ENCODE data around the gene UBE3D. TPM values are rescaled to one million over a fixed set of nuclear protein-coding genes. Genes with fewer than 3 reads are reported as not detected.
A peak's percentile ranks its signal among the peaks of the same experiment; 100 is the strongest.

The UBE3D gene
- total RNA-seq, 1 donor from 2014 or later: 4.4 TPM

- Histone ChIP-seq H3K4me3 (no peak overlapping the region), H3K27me3 (no peaks in the 10 kb centered on the region), H3K4me1 (no peaks in the 10 kb centered on the region), H3K27ac (no peak overlapping the region), H3K9me3 (no peaks in the 10 kb centered on the region), H3K36me3 (no peaks in the 10 kb centered on the region)
- intact Hi-C loops (cut with DNase I): no loop called here
- ATAC-seq: no peak
- no peak for DNase-seq
- no peak for TF ChIP-seq CTCF (IDR thresholded peaks at IDR 0.05)
These were observed 156.1 kb downstream of the UBE3D start for GRCh38 chr6:82909551-82909950.

GRCh38 chr6:82908661-82909060 is 157.0 kb downstream of the UBE3D start:
- ATAC-seq: peak; percentile 24
- Histone ChIP-seq H3K4me1 (no peaks in the 10 kb centered on the region), H3K27me3 (no peaks in the 10 kb centered on the region), H3K4me3 (no peak overlapping the region), H3K36me3 (no peaks in the 10 kb centered on the region), H3K9me3 (no peaks in the 10 kb centered on the region), H3K27ac (no peak overlapping the region)
- intact Hi-C loops (cut with DNase I): no loop called here
- TF ChIP-seq CTCF (IDR thresholded peaks at IDR 0.05): no peak
- DNase-seq: no peak

- H3K9me3 ChIP-seq: no peaks in the 10 kb centered on the region
- H3K4me3 ChIP-seq: no peak overlapping the region
- TF ChIP-seq CTCF (IDR thresholded peaks at IDR 0.05): no peak
- no peaks in the 10 kb centered on the region for H3K36me3 ChIP-seq
- DNase-seq (no peak), ATAC-seq (no peak)
- no peaks in the 10 kb centered on the region for H3K4me1 ChIP-seq
- intact Hi-C loops (cut with DNase I): no loop called here
- H3K27ac ChIP-seq: no peak overlapping the region
- no peaks in the 10 kb centered on the region for H3K27me3 ChIP-seq
These were observed 158.7 kb downstream of the UBE3D start for GRCh38 chr6:82906951-82907350.

- intact Hi-C loops (cut with DNase I): no loop called here
- ATAC-seq (no peak), DNase-seq (no peak)
- H3K27ac ChIP-seq: no peak overlapping the region
- H3K36me3 ChIP-seq: no peaks in the 10 kb centered on the region
- H3K4me3 ChIP-seq: no peak overlapping the region
- no peaks in the 10 kb centered on the region for H3K4me1 ChIP-seq
- H3K9me3 ChIP-seq: no peaks in the 10 kb centered on the region
- no peak for TF ChIP-seq CTCF (IDR thresholded peaks at IDR 0.05)
- H3K27me3 ChIP-seq: no peaks in the 10 kb centered on the region
These were observed 159.2 kb downstream of the UBE3D start for GRCh38 chr6:82906489-82906888.

GRCh38 chr6:82904860-82905259 is 160.8 kb downstream of the UBE3D start:
- intact Hi-C loops (cut with DNase I): no loop called here
- Histone ChIP-seq H3K4me3 (no peak overlapping the region), H3K36me3 (no peaks in the 10 kb centered on the region), H3K27me3 (no peaks in the 10 kb centered on the region), H3K4me1 (no peaks in the 10 kb centered on the region), H3K9me3 (no peaks in the 10 kb centered on the region), H3K27ac (no peak overlapping the region)
- TF ChIP-seq CTCF (IDR thresholded peaks at IDR 0.05): no peak
- ATAC-seq: no peak
- no peak for DNase-seq

GRCh38 chr6:82904257-82904656 is 161.4 kb downstream of the UBE3D start:
- TF ChIP-seq CTCF (IDR thresholded peaks at IDR 0.05): no peak
- no peak for DNase-seq
- Histone ChIP-seq H3K36me3 (no peaks in the 10 kb centered on the region), H3K9me3 (no peaks in the 10 kb centered on the region), H3K4me1 (no peaks in the 10 kb centered on the region), H3K27me3 (no peaks in the 10 kb centered on the region), H3K4me3 (no peak overlapping the region), H3K27ac (no peak overlapping the region)
- no peak for ATAC-seq
- intact Hi-C loops (cut with DNase I): no loop called here
